Right lobe of liver (tissue), 6 donors: Measurements from ENCODE around the gene TCAIM. TPM values are rescaled to one million over a fixed set of nuclear protein-coding genes. Genes with fewer than 3 reads are reported as not detected.

ENCODE experiments used
- ATAC-seq, 4 donors: fragments of 200-7000 bp; cut with Tn5 transposase; one replicate each; pipeline ENCODE4 v1.9.1; 2020; ENCODE audit warnings: mild to moderate bottlenecking in 4 of 4, moderate library complexity in 4 of 4
- DNase-seq, 3 donors: peaks; one replicate each; pipeline ENCODE4 v3.0.0-alpha.2; 2020
- H3K27ac ChIP-seq, 3 donors: fragments of 200-600 bp; one replicate each; pipeline ENCODE4 v1.8.0; 2022
- H3K27me3 ChIP-seq, 2 donors: fragments of 200-600 bp; one replicate each; pipeline ENCODE4 v1.8.0; 2022
- H3K36me3 ChIP-seq, 4 donors: fragments of 200-600 bp; sonication (generic) in 1 of 4; one replicate each; pipeline versions ENCODE4 v1.5.1 to v1.8.0; 2017 to 2022; ENCODE audit warnings: control low read depth in 1 of 4
- H3K4me1 ChIP-seq, 4 donors: fragments of 200-600 bp; sonication (generic) in 1 of 4; one replicate each; pipeline versions ENCODE4 v1.5.1 to v1.8.0; 2017 to 2022; ENCODE audit warnings: control low read depth in 1 of 4
- H3K4me3 ChIP-seq, 3 donors: fragments of 200-600 bp; one replicate each; pipeline ENCODE4 v1.8.0; 2022
- H3K9me3 ChIP-seq, 4 donors: fragments of 200-600 bp; sonication (generic) in 1 of 4; one replicate each; pipeline versions ENCODE4 v1.5.1 to v1.8.0; 2017 to 2022; ENCODE audit warnings: control low read depth in 1 of 4
- CTCF ChIP-seq, 4 donors: fragments of 200-600 bp in 3 of 4; fragments of 450-650 bp in 1 of 4; IDR thresholded peaks; one replicate each; pipeline versions ENCODE4 v1.5.1 to v1.8.0; 2016 to 2022; ENCODE audit warnings: antibody characterized with exemption in 4 of 4, mild to moderate bottlenecking in 2 of 4
- POLR2A ChIP-seq: fragments of 450-650 bp; IDR thresholded peaks from one replicate; pipeline ENCODE4 v1.6.1; 2017; ENCODE audit warnings: antibody characterized with exemption, mild to moderate bottlenecking
- WGBS: methylation state at CpG from one replicate; pipeline ENCODE4 v1.1.6; 2018; ENCODE audit warnings: low coverage, low lambda C conversion rate; ENCODE audit not compliant: insufficient coverage; ENCODE audit errors: missing lambda C conversion rate; 5-methylcytosine and 5-hydroxymethylcytosine counted together
- intact Hi-C, 2 donors: fragments of 100-400 bp; cut with DNase I; formaldehyde crosslinking; loops; one replicate each; pipeline versions ENCODE4 v1.11.2 to v1.14.1; 2022
- long read RNA-seq: library from polyadenylated mRNA; unstranded; transcript quantifications from one replicate; pipeline ENCODE4 v2.0.0, GENCODE V29; 2019
- total RNA-seq, 6 experiments: library from RNA; depleted of rRNA in 2 of 6; stranded (reverse); fragments of >200 nt in 2 of 6; fragmentation: NEBNext Ultra II Directional in 3 of 6; extraction: Animal tissue kit (Norgen Biotek cat#: 25700) in 3 of 6; gene quantifications; one replicate each; pipeline versions ENCODE4 v1.1.0 to v1.2.4, GENCODE V29; 2016 to 2023
- donor health status: DM: no; HTN: yes; CAD: no.
- donor health status: DM: no; HTN: no; CAD: no.
- donor health status: DM: no; HTN: no; CAD: no.
- donor health status: DM: no; HTN: yes; CAD: no.
- donor health status: DM: no; HTN: yes; CAD: no.

Gene TCAIM, protein sequence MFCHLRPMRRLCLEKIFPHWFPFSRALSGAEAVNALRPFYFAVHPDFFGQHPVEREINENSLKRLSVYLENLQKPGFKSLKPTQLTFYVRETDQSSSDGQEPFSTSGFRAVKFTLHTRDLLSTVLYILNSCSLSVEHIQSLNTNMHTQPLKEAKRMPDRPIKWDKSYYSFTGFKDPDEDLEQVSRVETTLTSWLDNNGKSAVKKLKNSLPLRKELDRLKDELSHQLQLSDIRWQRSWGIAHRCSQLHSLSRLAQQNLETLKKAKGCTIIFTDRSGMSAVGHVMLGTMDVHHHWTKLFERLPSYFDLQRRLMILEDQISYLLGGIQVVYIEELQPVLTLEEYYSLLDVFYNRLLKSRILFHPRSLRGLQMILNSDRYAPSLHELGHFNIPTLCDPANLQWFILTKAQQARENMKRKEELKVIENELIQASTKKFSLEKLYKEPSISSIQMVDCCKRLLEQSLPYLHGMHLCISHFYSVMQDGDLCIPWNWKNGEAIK
- 10 to 100 TPM; 37.8 to 46.4 (median 40.1) TPM for total RNA-seq
- long read RNA-seq, transcript TCAIM-201 (11 exons, 3,687 nt), result major isoform, 5 of 15 reads
- long read RNA-seq, partial matches to known transcripts, result 3 of 15 reads
- long read RNA-seq, other reads (novel, unspliced or antisense), result 0 of 15 reads

- TF ChIP-seq POLR2A (peak; percentile 98), CTCF (IDR thresholded peaks at IDR 0.05) (no peak)
- 0% methylated on average over 23 of the region's 77 CpGs for WGBS
- intact Hi-C loops, result no loop called here
Measured at GRCh38 chr3:44338010-44338827, at the start of gene TCAIM. Gene TCAIM (plus strand): TSS chr3:44338766. CDS start chr3:44354783, 16,017 bp downstream.

GRCh38 chr3:44289882-44290462 is 48.6 kb upstream of the TCAIM start:
- no peak for TF ChIP-seq POLR2A
- TF ChIP-seq CTCF (IDR thresholded peaks at IDR 0.05), result no peak
- 50% methylated on average over 3 of the region's 3 CpGs for WGBS
- no peaks in the 10 kb centered on the region for H3K27me3 ChIP-seq
- ATAC-seq (no peak), DNase-seq (no peak)
- H3K9me3 ChIP-seq, result no peaks in the 10 kb centered on the region
- H3K4me3 ChIP-seq, result no peak overlapping the region
- no peaks in the 10 kb centered on the region for H3K4me1 ChIP-seq
- H3K36me3 ChIP-seq, result no peaks in the 10 kb centered on the region
- intact Hi-C loops, result no loop called here
- H3K27ac ChIP-seq, result no peak overlapping the region

More at GRCh38 chr3:44338010-44338827, at the start of gene TCAIM:
- H3K9me3 ChIP-seq, result no peaks in the 10 kb centered on the region
- peak; percentile 91 to 97 (median 94) for ATAC-seq
- peak; percentile 98 to 99 (median 99) for DNase-seq
- no peaks in the 10 kb centered on the region for H3K36me3 ChIP-seq
- no peaks in the 10 kb centered on the region for H3K27me3 ChIP-seq
- H3K4me3 ChIP-seq, result peak within 1 kb of the TSS; percentile 75 to 88 (median 84)
- peaks cover 0 to 29% (median 6%) of the 10 kb centered on the region in 4 donors for H3K4me1 ChIP-seq
- H3K27ac ChIP-seq, result peak within 1 kb of the TSS; percentile 98 to 99 (median 98)

DNA sequence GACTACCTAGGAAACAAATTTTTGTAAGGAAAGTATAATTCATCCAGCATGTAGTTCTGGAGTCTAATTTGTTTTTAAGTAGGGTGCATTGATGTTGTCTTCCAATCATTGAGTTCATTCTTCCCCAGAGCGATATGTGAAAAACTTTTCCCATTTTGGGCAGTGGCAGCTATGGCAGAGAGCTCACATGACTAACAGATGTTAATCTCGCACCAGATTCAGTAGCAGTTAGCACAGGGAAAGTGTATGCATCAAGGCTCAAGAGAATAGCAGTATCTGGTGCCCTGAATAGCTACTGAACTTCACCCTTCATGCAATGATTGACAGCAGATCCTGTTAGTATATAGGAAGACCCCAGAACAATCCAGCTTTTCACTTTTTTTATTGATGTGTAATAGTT is 46.3 kb upstream of the TCAIM start:
- 69% methylated on average over 2 of the region's 2 CpGs for WGBS
- H3K4me1 ChIP-seq, result no peaks in the 10 kb centered on the region
- TF ChIP-seq CTCF (IDR thresholded peaks at IDR 0.05) (no peak), POLR2A (no peak)
- no peaks in the 10 kb centered on the region for H3K27me3 ChIP-seq
- no peak overlapping the region for H3K4me3 ChIP-seq
- intact Hi-C loops, result no loop called here
- ATAC-seq, result no peak
- H3K9me3 ChIP-seq, result no peaks in the 10 kb centered on the region
- DNase-seq, result no peak
- H3K27ac ChIP-seq, result no peak overlapping the region
- no peaks in the 10 kb centered on the region for H3K36me3 ChIP-seq

DNA sequence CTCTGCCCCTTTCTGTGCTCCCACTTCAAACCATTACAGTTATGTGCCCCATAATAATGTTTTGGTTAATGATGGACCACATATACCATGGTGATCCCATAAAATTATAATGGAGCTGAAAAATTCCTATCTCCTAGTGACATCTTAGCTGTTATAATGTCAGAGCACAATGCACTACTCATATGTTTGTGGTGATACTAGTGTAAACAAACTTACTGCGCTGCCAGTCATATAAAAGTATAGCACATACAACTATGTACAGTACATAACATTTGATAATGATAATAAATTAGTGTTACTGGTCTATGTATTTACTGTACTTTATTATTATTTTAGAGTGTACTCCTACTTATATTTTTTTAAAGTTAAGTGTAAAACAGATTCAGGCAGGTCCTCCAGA is 45.6 kb upstream of the TCAIM start:
- ATAC-seq, result no peak
- Histone ChIP-seq H3K27ac (no peak overlapping the region), H3K4me3 (no peak overlapping the region), H3K4me1 (no peaks in the 10 kb centered on the region), H3K9me3 (no peaks in the 10 kb centered on the region), H3K36me3 (no peaks in the 10 kb centered on the region), H3K27me3 (no peaks in the 10 kb centered on the region)
- DNase-seq, result no peak
- 87% methylated on average over 1 of the region's 1 CpG for WGBS
- intact Hi-C loops, result no loop called here
- TF ChIP-seq POLR2A (no peak), CTCF (IDR thresholded peaks at IDR 0.05) (no peak)
